Measurements from ENCODE around the gene TNFAIP8L2.
"Not testable (repeated sequence)": the region's sequence is repeated elsewhere in the genome, so short reads cannot be mapped to it uniquely, and the experiment has no call there.

The TNFAIP8L2 gene

DNA sequence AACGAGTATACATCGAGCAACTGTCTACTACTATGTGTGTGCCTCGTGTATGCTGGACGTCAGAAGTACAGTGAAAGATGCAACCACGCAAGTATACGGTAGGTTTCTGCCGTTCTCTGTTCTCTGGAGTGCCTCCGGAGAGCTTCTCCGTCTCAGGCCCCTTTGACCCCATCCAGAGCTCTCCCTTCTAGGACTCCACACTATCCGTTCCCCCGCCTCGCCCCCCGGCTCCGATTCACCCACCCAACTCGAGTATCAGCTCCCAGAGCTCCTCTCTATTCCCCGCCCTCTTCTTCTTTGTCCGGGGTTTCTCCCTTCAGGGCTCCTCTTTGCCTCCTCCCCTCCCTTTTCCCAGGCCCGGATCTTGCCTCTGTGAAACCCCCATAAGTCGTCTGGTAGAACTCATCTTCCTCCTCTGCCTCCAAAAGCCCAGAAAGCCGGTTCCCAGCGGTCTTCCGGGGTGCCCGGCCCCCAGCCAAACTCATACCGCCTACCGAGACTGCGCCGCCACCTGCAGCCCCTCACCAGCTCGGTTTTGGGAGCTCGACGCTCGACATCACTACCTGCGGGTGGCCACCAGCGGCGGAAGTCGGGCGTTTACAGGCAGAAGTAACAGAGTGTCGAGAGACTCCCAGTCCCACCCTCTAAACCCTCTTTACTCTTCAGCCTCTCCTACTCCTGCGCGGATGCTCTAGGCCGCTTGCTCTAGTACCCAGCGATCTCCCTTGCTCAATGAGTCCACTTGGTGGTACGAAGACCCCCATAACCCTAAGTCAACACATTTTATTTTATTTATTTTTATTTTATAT, 33.4 kb downstream of the TNFAIP8L2 start, which contains the start of gene VPS72:
Gene VPS72 (minus strand): TSS at position 561 of the 809 bp plus-strand sequence. CDS start 76 bp downstream, at position 485.
- DNase-seq (ENCODE audit: low read depth in 2 of 2) = peak; percentile 69 to 76

DNA sequence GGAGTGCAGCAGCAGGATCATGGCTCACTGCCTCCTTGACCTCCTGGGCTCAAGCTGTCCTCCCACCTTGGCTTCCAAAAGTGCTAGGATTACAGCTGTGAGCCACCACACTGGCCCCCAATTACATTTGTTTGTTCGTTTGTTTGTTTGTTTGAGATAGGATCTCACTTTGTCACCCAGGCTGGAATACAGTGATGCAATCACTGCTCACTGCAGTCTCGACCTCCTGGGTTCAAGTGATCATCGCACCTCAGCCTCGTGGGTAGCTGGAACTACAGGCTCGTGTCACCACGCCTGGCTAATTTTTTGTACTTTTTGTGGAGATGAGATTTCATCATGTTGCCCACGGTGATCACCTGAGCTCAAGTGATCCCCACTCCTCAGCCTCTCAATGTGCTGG, 35.6 kb downstream of the TNFAIP8L2 start:
- no peak for DNase-seq (ENCODE audit: low read depth in 2 of 2)

DNA sequence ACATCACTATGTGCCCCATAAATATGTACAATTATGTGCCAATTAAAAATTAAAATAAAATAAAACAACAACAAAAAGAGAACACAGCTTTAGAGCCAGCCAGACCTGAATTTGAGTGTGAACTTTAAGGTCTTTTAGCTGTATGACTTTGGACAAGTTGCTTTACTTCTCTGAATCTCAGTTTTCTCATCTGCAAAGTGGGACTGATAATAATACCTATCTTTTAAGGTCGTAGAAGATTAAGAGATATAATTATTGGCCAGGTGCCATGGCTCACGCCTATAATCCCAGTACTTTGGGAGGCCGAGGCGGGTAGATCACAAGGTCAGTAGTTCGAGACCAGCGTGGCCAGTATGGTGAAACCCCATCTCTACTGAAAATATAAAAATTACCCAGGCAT, 36.9 kb downstream of the TNFAIP8L2 start:
- no peak for DNase-seq (ENCODE audit: low read depth in 2 of 2)

DNA sequence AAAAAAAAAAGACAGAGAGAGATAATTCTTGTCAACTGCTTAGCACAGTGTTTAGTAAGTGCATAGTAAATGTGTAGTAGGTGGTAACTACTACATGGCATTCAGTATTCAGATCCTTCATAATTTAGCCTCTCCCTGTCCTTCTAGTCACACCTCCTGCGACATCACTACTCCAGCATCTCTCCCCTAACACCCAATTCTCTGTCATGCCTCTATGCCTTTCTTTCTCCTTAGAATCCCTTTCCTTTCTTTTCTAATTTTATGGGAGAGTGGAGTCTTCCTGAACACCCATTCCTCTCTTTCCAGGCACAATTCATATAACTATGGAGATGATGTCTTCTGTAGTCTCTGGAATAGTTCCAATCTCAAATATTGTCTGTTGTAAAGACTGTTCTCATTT, 37.4 kb downstream of the TNFAIP8L2 start:
- no peak for DNase-seq (ENCODE audit: low read depth in 2 of 2)

DNA sequence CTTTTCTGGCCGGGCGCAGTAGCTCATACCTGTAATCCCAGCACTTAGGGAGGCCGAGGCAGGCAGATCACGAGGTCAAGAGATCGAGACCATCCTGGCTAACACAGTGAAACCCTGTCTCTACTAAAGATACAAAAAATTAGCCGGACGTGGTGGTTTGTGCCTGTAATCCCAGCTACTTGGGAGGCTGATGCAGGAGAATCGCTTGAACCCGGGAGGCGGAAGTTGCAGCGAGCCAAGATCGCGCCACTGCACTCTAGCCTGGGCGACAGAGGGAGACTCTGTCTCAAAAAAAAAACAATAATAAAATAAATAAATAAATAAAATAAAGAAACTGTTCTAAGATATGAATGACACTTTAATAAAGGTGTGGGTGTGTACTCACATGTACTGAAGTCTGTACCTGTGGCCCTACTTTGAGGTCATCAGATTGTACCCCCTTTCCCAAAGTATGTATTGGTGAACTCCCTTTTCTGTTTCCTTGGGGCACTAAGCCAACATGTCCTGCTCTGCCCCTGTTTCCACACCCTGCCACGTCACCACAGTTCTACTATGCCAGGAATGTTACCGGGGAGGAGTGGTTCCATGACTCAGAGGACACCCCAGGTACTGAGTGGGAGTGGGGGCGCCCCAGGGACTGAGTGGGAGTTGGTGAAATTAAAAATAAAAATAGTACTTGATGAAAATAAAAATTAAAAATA, 38.6 kb downstream of the TNFAIP8L2 start:
- not testable (repeated sequence) for DNase-seq (ENCODE audit: low read depth in 2 of 2)

DNA sequence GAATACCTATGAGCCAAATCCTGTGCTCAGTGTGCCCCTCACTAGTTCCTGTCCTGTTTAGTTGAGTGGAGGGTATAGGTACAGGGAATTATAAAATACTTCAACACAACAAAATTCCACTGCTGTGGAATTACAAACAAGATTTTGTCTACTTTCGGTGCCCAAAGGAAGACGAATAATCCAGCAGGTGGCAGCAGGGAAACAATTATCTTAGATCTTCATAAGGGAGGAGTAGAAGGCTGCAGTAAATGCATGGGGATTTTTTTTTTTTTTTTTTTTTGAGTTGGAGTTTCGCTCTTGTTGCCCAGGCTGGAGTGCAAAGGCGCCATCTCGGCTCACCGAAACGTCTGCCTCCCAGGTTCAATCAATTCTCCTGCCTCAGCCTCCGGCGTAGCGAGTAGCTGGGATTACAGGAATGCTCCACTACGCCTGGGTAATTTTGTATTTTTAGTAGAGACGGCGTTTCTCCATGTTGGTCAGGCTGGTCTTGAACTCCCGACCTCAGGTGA, 39.9 kb downstream of the TNFAIP8L2 start:
- peak in 1 of 2 donors; percentile 24 for DNase-seq (ENCODE audit: low read depth in 2 of 2)

DNA sequence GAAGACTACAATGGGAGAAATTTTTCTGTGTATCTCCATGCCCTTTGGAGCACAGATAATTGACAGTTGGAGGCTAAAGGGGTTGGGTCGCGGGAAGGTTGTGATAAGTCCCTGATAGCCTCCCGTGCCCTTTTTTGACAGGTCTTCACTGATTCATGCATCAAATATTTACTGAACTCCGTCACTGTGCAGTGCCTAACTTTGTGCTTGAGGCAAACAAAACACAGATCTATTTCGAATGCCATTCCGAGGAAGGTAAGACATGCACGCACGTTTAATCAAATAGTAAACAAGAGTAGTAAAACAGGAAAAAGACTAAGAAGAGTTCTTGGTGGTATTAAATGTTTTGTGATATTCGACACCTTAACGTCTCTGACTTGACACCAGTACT, 41.4 kb downstream of the TNFAIP8L2 start:
- DNase-seq (ENCODE audit: low read depth in 2 of 2) = no peak

DNA sequence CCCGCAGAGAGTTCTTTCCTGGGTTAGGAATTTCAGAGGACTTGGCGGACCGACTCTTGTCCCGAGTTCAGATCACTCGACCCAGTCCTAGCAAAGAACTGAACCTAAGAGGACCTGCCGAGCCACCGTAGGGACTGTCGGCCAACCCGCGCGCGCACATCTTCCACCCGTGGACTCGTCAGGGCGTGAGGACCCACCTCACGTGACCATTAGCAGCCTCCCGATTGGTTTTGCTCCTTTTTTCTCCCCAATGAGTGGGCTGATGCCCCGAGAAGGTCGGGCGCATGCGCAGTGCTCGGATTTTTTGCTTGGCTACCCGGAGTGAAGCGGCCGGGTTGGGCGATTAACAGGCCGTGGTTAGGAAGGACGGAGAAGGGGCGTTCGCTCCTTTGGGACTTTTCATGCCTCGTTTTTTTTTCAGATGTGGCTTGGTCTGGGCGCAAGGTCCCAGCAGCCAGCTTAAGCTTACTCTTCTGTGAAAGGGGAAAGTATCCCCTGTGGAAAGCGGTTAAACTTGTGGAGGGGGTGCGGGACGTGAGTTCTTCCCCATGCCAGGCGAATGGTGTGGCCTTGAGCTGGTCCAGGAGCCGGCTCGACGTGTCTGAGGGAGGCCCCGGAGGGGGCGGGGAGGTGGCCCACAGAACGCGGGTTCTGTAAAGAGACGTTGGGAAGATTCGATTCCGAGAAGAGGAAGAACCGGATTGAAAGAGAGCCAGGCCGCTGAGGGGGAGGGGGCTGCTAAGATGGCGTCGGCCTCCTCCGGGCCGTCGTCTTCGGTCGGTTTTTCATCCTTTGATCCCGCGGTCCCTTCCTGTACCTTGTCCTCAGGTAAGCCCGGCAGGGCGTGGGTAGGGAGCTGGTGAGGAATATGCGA, 42.0 kb downstream of the TNFAIP8L2 start, which contains the start of gene PIP5K1A:
Gene PIP5K1A (plus strand): TSS at position 299 of the 874 bp plus-strand sequence. CDS start 445 bp downstream, at position 744.
- peak; percentile 95 to 97 for DNase-seq (ENCODE audit: low read depth in 2 of 2)

DNA sequence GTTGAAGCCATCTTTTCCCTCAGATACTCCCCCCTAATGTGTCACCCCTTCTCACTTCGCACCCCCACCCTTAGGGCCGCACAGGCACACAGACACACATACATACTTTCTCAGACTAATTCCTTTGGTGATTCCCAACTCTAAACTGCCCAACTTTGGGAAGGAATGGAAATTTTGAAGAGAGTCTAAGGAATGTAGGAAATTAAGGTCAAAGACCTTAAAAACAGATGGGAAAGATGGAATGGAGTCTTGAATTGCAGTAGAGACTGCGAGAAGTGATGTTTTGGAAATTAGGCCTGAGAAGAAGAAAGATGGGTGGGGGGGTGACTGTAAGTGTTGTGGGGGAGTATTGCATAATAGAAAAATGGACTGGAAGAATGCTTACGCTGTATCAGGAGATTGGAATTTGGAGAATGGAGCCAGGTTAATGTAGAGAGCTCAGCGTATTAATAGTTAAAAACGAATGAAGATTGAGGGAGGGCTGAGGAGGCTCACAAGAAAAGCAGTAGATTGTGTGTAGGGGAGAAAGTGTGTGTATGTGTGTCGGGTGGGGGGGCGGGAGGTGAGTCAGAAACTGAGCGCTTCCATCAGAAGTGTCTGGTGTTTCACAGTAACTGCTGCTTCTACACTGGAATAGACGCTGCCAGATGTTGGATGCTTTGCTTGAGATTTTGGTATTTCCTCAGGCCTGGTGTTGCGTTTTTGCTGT, 43.6 kb downstream of the TNFAIP8L2 start:
- DNase-seq (ENCODE audit: low read depth in 2 of 2) = no peak

DNA sequence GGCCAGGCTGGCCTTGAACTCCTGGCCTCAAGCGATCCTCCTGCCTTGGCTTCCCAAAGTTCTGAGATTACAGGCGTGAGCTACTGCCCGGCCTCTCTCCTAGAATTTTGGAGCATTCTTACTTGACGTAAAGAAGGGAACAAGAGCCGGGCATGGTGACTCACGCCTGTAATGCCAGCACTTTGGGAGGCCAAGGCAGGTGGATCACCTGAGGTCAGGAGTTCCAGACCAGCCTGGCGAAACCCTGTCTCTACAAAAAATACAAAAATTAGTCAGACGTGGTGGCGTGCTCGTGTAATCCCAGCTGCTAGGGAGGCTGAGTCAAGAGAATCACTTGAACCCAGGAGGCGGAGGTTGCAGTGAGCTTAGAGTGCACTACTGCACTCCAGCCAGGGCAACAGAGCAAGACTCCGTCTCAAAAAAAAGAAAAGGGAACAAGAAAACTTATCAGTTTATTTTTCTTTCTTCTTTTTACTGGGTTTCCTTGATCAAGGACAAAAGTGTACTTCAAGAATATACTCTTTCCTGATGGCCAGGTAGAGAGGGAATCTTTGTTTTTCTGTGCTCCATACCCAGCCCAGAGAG, 49.0 kb downstream of the TNFAIP8L2 start:
- not testable (repeated sequence) for DNase-seq (ENCODE audit: low read depth in 2 of 2)
